ENCODE results near the gene RAD51. TPM values are rescaled to one million over a fixed set of nuclear protein-coding genes. Genes with fewer than 3 reads are reported as not detected.

RAD51 gene
- total RNA-seq, 1 experiment from 2014 or later: 10.5 TPM

Other genes with a start within 250 kb of the RAD51 start
- gene CHST14, start 224.2 kb upstream of the RAD51 start, total RNA-seq (2014; rRNA removed; shearing (Covaris generic)): 35.5 and 40.5 TPM in 2 replicates
- gene CCDC32, start 130.1 kb upstream of the RAD51 start, total RNA-seq (2014; rRNA removed; shearing (Covaris generic)): 13.3 and 24.9 TPM in 2 replicates
- 9.4 and 11.0 TPM in 2 replicates for gene RPUSD2, start 125.9 kb upstream of the RAD51 start, total RNA-seq (2014; rRNA removed; shearing (Covaris generic))
- 32.1 and 33.9 TPM in 2 replicates for gene KNL1, start 100.9 kb upstream of the RAD51 start, total RNA-seq (2014; rRNA removed; shearing (Covaris generic))
- gene RMDN3, start 60.1 kb downstream of the RAD51 start, total RNA-seq (2014; rRNA removed; shearing (Covaris generic)): 13.5 and 19.2 TPM in 2 replicates
- gene GCHFR, start 68.9 kb downstream of the RAD51 start, total RNA-seq (2014; rRNA removed; shearing (Covaris generic)): 42.0 and 45.9 TPM in 2 replicates
- 0.05 and 0.49 TPM in 2 replicates for gene C15orf62, start 74.8 kb downstream of the RAD51 start, total RNA-seq (2014; rRNA removed; shearing (Covaris generic))
- gene ZFYVE19, start 111.9 kb downstream of the RAD51 start, total RNA-seq (2014; rRNA removed; shearing (Covaris generic)): 45.9 and 60.7 TPM in 2 replicates
- gene DNAJC17, start 112.3 kb downstream of the RAD51 start, total RNA-seq (2014; rRNA removed; shearing (Covaris generic)): 26.1 and 31.5 TPM in 2 replicates
- gene PPP1R14D, start 133.5 kb downstream of the RAD51 start, total RNA-seq (2014; rRNA removed; shearing (Covaris generic)): not detected in 2 replicates
- gene SPINT1, start 148.9 kb downstream of the RAD51 start, total RNA-seq (2014; rRNA removed; shearing (Covaris generic)): 8.3 and 15.5 TPM in 2 replicates
- 0.12 TPM in 1 of 2 replicates, not detected in the other for gene RHOV, start 179.1 kb downstream of the RAD51 start, total RNA-seq (2014; rRNA removed; shearing (Covaris generic))
- gene VPS18, start 199.3 kb downstream of the RAD51 start, total RNA-seq (2014; rRNA removed; shearing (Covaris generic)): 17.6 and 29.9 TPM in 2 replicates
- 0.10 TPM in 1 of 2 replicates, not detected in the other for gene DLL4, start 234.2 kb downstream of the RAD51 start, total RNA-seq (2014; rRNA removed; shearing (Covaris generic))